IPS-NIHi11 (cell line): ENCODE results near the gene SUPT4H1.

ENCODE experiments used
- DNase-seq: peaks from one replicate; pipeline ENCODE4 v3.0.0; 2012; ENCODE audit warnings: mixed read lengths, low spot score

The SUPT4H1 gene

GRCh38 chr17:58380207-58381123 is 28.5 kb upstream of the SUPT4H1 start:
- DNase-seq, result no peak

- DNase-seq, result no peak
Measured at GRCh38 chr17:58379511-58379824, 27.5 kb upstream of the SUPT4H1 start.

GRCh38 chr17:58378733-58379510 is 26.9 kb upstream of the SUPT4H1 start:
- DNase-seq, result no peak

DNA sequence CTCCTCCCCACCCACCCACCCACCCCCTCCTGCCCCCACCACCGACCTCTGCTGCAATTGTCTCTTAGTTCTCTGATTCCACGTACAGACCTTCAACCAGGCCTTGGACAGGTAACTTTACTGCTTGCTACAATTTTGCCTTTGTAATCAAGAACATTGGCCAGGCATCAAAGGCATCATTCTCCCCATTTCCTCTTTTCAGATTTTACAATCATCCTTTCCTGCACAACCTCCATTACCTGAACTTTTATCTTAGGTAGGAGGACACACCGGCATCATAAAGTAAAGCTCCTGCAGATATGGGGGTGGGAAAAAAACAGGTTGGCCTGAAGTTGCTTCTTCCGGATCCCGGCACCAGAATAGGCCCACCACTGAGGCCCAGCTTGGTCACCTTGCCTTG is 25.7 kb upstream of the SUPT4H1 start:
- DNase-seq, result no peak

GRCh38 chr17:58377093-58377601 is 25.1 kb upstream of the SUPT4H1 start:
- DNase-seq, result no peak

- DNase-seq, result no peak
Measured at GRCh38 chr17:58376472-58377000, 24.5 kb upstream of the SUPT4H1 start.

GRCh38 chr17:58375811-58376210 is 23.8 kb upstream of the SUPT4H1 start:
- no peak for DNase-seq

GRCh38 chr17:58375256-58375655 is 23.3 kb upstream of the SUPT4H1 start:
- DNase-seq, result no peak

DNA sequence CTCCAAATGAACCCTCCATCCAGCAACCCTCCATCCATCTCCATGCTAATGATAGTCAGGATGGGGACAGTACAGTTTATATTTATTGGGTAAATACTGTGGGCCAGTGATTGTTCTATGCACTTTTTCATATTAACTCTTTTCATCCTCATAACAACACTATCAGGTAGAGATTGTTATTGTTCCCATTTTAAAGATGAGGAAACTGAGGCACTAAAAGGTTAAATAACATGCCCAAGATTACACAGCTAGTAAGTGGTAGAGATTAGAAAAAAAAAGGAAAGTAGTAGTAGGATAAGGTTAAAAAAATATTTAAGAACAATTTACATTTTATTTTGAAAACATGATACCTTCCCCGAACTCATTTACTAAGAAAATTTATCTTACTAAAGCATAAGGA is 21.9 kb upstream of the SUPT4H1 start:
- no peak for DNase-seq

- no peak for DNase-seq
Measured at GRCh38 chr17:58373003-58373402, 21.0 kb upstream of the SUPT4H1 start.

DNA sequence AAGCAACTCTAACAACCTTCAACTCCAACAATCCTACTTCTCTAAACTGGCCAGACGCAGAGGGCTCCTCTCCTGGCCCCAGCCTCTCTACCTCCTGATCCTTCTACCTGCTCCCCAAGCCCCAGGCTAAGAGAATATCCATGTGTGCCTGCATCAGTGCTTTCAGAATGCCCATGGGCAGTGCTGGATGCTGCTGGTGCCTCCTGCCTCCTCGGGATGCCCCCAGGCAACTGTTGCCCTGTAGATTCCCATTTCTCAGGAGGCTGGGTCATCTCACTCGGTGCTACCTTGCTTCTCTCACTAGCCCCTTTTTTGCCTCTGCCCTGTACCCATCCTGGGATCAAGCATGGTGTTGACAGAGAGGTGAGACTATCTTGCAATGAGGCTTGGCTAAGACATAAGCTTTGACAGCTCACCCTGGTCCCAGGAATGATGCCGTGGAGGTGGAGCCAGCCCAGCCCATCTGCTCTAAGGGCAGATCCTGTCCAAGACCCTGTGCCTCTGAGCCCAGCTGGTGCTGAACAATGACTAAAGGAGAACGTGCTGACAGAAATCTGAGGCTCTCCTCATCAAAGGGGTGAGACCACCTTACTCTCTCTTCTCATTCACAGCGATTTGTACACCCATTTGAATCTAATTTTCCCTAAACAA is 19.4 kb upstream of the SUPT4H1 start:
- no peak for DNase-seq

DNA sequence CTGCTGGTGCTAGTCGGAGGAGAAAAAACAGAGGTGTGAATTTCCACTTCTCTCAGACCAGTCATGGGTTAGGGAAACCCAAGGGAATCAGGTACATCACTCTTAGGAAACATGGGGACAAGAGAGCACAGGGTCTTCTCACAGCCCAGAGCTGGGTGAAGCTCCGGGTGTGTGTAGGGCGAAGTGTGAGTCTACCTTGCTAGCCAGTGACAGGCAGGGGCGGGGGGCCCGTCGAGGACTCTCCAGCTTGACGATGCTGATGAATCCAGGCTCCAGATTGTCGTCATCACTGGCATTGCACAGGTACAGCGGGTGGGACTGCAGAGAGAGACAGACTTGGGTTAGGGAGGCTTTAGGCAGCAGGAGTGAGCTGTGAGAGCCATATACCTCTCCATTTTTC is 18.7 kb upstream of the SUPT4H1 start:
- no peak for DNase-seq

GRCh38 chr17:58370309-58370708 is 18.3 kb upstream of the SUPT4H1 start:
- DNase-seq, result no peak

DNA sequence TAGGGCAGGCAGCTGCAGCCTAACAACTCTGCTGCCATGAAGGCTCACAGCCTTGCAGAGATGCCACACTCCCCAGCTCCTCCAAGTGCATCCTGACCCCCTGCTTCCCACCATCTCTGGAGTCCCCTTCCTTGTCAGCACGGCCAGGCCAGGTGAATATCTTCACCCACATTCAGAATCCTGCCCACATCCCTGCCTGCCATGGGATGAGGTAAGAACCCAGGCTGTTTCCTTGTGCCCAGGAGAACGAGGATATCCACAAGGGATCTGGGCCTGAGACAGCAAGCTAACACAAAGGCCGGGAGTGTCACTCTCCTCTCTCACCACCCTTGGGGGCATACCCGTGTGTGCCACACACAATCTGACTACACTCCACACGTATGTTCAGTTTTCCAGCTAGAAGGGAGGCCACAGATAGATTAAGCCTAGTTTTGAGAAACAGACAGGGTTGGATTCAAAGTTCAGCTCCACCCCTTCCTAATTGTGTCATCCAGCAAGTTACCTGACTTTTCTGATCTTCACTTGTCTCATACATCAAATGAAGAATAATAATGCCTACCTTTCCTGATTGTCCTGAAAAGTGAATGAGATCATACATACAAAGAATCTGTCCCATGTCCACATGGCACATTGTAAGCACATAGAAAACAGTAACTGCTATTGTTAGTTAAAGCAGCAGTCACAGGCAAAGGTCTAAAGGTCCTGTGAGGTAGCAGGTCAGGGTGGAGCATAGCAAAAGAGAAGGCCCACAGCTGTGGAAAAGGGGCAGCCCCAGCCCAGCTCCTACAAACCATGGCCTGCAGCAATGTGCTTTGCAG is 17.4 kb upstream of the SUPT4H1 start:
- no peak for DNase-seq

DNA sequence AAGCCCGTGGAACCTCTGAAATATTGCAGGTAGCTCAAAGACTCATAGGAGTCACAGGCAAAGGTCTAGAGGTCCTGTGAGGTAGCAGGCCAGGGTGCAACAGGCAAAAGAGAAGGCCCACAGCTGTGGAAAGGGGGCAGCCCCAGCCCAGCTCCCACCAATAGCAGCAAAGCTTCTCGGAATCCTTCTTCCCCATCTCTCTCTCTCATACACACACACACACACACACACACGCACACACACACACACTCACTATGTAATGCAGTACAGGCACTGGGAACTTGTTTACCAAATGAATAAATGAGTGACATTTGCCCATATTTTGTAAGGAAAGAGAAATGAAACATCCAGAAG is 16.8 kb upstream of the SUPT4H1 start:
- DNase-seq, result no peak

GRCh38 chr17:58367461-58367860 is 15.5 kb upstream of the SUPT4H1 start:
- DNase-seq, result no peak

GRCh38 chr17:58365980-58366595 is 14.1 kb upstream of the SUPT4H1 start:
- no peak for DNase-seq

DNA sequence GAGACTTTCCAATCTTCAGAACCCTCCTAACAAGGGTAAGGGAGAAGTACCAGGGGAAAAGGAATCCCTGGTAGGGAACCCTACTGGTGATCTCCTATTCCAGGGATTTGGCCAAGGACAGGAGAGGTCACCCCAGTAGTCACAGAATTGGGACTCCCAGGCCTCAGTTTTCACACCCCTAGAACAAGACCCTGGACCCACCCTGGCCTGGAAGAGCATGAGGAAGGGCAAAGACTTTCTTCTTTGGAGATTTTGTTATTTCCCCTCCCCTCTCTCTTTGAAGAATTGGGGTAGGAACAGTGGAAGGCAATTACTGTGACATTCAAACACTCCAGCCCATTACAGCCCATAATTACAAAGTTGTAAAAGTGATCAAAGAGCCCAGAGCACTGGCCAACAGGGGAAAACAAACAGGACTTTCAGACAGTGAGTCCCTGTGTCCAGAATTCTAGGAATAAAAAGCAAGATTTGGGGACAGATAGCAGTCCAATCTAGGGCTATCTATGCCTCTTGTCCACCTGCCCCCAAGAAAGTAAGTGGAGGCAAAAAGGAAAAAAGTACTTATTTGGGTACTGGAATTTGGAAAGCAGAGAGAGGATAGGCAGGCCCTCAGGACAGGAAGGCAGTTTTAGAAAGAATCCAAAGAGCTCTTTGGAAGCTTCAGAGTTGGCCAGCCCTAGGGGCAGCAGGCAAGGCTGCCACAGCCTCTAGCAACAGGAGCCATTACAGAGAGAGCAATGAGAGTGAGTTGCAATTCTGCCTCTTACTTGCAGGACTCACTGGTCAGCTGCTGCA is 13.4 kb upstream of the SUPT4H1 start:
- no peak for DNase-seq

DNA sequence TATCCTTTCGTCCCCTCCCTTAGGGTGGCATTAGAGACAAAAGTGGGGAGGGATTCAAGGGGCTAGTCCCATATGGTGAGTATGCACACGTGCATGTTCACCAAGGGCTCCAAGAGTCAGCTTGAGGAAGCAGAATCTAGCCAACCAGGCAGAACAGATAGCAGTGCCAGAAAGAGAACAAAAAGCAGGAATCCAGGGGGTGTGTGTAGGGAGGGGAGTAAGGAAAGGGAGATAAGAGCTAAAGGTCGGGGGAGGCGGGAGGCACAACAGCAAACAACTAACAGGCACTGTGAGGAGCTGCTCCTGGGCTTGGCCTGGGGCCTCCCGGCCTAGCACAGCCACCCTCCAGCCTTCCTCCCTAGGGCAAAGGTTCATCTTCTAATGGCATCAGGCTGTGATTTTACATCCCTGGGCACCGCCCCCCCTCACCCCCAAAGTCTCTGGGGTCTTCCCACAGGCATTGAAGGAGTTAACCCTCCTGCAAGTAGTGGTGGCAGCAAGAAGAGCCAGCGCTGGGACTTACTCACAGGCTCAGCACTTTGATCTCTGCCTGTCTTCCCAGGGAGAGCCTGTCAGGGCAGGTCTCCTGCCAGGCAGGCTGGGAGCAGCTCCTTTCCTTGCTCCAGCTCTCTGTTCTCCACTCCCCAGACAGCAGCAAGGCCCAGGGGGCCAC is 12.4 kb upstream of the SUPT4H1 start:
- no peak for DNase-seq
